ENCODE measurements around the gene TRIM28.
A peak's percentile ranks its signal among the peaks of the same experiment; 100 is the strongest.
"Not testable (repeated sequence)": the region's sequence is repeated elsewhere in the genome, so short reads cannot be mapped to it uniquely, and the experiment has no call there.

TRIM28 gene

GRCh38 chr19:58529405-58529804 is 14.5 kb upstream of the TRIM28 start:
- Mint-ChIP-seq H3K27ac (ENCODE audit: low read depth) (no peak overlapping the region), H3K27me3 (peaks cover 17% of the 10 kb centered on the region), H3K4me1 (no peaks in the 10 kb centered on the region), H3K9me3 (no peaks in the 10 kb centered on the region), H3K4me3 (no peak overlapping the region), H3K36me3 (ENCODE audit: insufficient read depth) (no peaks in the 10 kb centered on the region)
- ATAC-seq (replicated peaks; ENCODE audit: extremely low read depth, poor library complexity, severe bottlenecking) (no peak), DNase-seq (ENCODE audit: low spot score in 2 of 2) (no peak)

GRCh38 chr19:58531034-58531840 is 12.6 kb upstream of the TRIM28 start:
- ATAC-seq (replicated peaks; ENCODE audit: extremely low read depth, poor library complexity, severe bottlenecking): no peak
- Mint-ChIP-seq H3K27me3 (peaks cover 27% of the 10 kb centered on the region), H3K4me1 (no peaks in the 10 kb centered on the region), H3K27ac (ENCODE audit: low read depth) (no peak overlapping the region), H3K36me3 (ENCODE audit: insufficient read depth) (no peaks in the 10 kb centered on the region), H3K9me3 (no peaks in the 10 kb centered on the region), H3K4me3 (no peak overlapping the region)
- DNase-seq (ENCODE audit: low spot score in 2 of 2): no peak

GRCh38 chr19:58535857-58536256 is 8.0 kb upstream of the TRIM28 start:
- H3K36me3 Mint-ChIP-seq (ENCODE audit: insufficient read depth): peaks cover 2% of the 10 kb centered on the region
- H3K27me3 Mint-ChIP-seq: peaks cover 59% of the 10 kb centered on the region
- no peak overlapping the region for H3K4me3 Mint-ChIP-seq
- H3K4me1 Mint-ChIP-seq: peaks cover 5% of the 10 kb centered on the region
- DNase-seq (ENCODE audit: low spot score in 2 of 2) (no peak), ATAC-seq (replicated peaks; ENCODE audit: extremely low read depth, poor library complexity, severe bottlenecking) (no peak)
- H3K9me3 Mint-ChIP-seq: no peaks in the 10 kb centered on the region
- H3K27ac Mint-ChIP-seq (ENCODE audit: low read depth): no peak overlapping the region

GRCh38 chr19:58536852-58537798 is 6.7 kb upstream of the TRIM28 start:
- Mint-ChIP-seq H3K36me3 (ENCODE audit: insufficient read depth) (peaks cover 2% of the 10 kb centered on the region), H3K4me3 (no peak overlapping the region), H3K27ac (ENCODE audit: low read depth) (no peak overlapping the region), H3K4me1 (peaks cover 5% of the 10 kb centered on the region), H3K9me3 (no peaks in the 10 kb centered on the region), H3K27me3 (peaks cover 46% of the 10 kb centered on the region)
- DNase-seq (ENCODE audit: low spot score in 2 of 2): no peak
- ATAC-seq (replicated peaks; ENCODE audit: extremely low read depth, poor library complexity, severe bottlenecking): no peak

- no peak overlapping the region for H3K27ac Mint-ChIP-seq (ENCODE audit: low read depth)
- peaks cover 2% of the 10 kb centered on the region for H3K36me3 Mint-ChIP-seq (ENCODE audit: insufficient read depth)
- no peaks in the 10 kb centered on the region for H3K9me3 Mint-ChIP-seq
- DNase-seq (ENCODE audit: low spot score in 2 of 2) (no peak), ATAC-seq (replicated peaks; ENCODE audit: extremely low read depth, poor library complexity, severe bottlenecking) (peak; percentile 49)
- peaks cover 52% of the 10 kb centered on the region for H3K27me3 Mint-ChIP-seq
- H3K4me3 Mint-ChIP-seq: peak overlapping the region; percentile 65
- H3K4me1 Mint-ChIP-seq: peaks cover 7% of the 10 kb centered on the region
These were observed 5.4 kb upstream of the TRIM28 start for GRCh38 chr19:58538257-58539168.

GRCh38 chr19:58539169-58539559 is 4.7 kb upstream of the TRIM28 start:
- not testable (repeated sequence) for DNase-seq (ENCODE audit: low spot score in 2 of 2); H3K36me3 Mint-ChIP-seq (ENCODE audit: insufficient read depth); H3K9me3 Mint-ChIP-seq; H3K27ac Mint-ChIP-seq (ENCODE audit: low read depth); ATAC-seq (replicated peaks; ENCODE audit: extremely low read depth, poor library complexity, severe bottlenecking)
- Mint-ChIP-seq H3K4me3 (peak overlapping the region; percentile 65), H3K4me1 (peaks cover 13% of the 10 kb centered on the region), H3K27me3 (peaks cover 52% of the 10 kb centered on the region)

- peaks cover 27% of the 10 kb centered on the region for H3K27me3 Mint-ChIP-seq
- H3K4me1 Mint-ChIP-seq: peaks cover 38% of the 10 kb centered on the region
- ATAC-seq (replicated peaks; ENCODE audit: extremely low read depth, poor library complexity, severe bottlenecking); DNase-seq (ENCODE audit: low spot score in 2 of 2); H3K4me3 Mint-ChIP-seq; H3K9me3 Mint-ChIP-seq; H3K27ac Mint-ChIP-seq (ENCODE audit: low read depth): not testable (repeated sequence)
- peaks cover 29% of the 10 kb centered on the region for H3K36me3 Mint-ChIP-seq (ENCODE audit: insufficient read depth)
These were observed 1.1 kb upstream of the TRIM28 start for GRCh38 chr19:58542641-58543372.

- Mint-ChIP-seq H3K4me3 (peak overlapping the region; percentile 88), H3K27ac (ENCODE audit: low read depth) (peak overlapping the region; percentile 97), H3K9me3 (no peaks in the 10 kb centered on the region), H3K27me3 (peaks cover 10% of the 10 kb centered on the region), H3K36me3 (ENCODE audit: insufficient read depth) (peaks cover 41% of the 10 kb centered on the region), H3K4me1 (peaks cover 32% of the 10 kb centered on the region)
- peak in 1 of 2 donors; percentile 33 for DNase-seq (ENCODE audit: low spot score in 2 of 2)
- peak; percentile 38 for ATAC-seq (replicated peaks; ENCODE audit: extremely low read depth, poor library complexity, severe bottlenecking)
These were observed 874 bp downstream of the TRIM28 start for GRCh38 chr19:58544591-58545285.

GRCh38 chr19:58545286-58546018 is 1.6 kb downstream of the TRIM28 start:
- peaks cover 32% of the 10 kb centered on the region for H3K4me1 Mint-ChIP-seq
- ATAC-seq (replicated peaks; ENCODE audit: extremely low read depth, poor library complexity, severe bottlenecking) (no peak), DNase-seq (ENCODE audit: low spot score in 2 of 2) (no peak)
- H3K27ac Mint-ChIP-seq (ENCODE audit: low read depth): peak overlapping the region; percentile 81
- no peaks in the 10 kb centered on the region for H3K9me3 Mint-ChIP-seq
- peak overlapping the region; percentile 88 for H3K4me3 Mint-ChIP-seq
- H3K36me3 Mint-ChIP-seq (ENCODE audit: insufficient read depth): peaks cover 47% of the 10 kb centered on the region
- peaks cover 10% of the 10 kb centered on the region for H3K27me3 Mint-ChIP-seq

GRCh38 chr19:58546019-58546530 is 2.2 kb downstream of the TRIM28 start:
- DNase-seq (ENCODE audit: low spot score in 2 of 2) (no peak), ATAC-seq (replicated peaks; ENCODE audit: extremely low read depth, poor library complexity, severe bottlenecking) (no peak)
- no peaks in the 10 kb centered on the region for H3K9me3 Mint-ChIP-seq
- peak overlapping the region; percentile 88 for H3K4me3 Mint-ChIP-seq
- H3K27me3 Mint-ChIP-seq: peaks cover 10% of the 10 kb centered on the region
- H3K27ac Mint-ChIP-seq (ENCODE audit: low read depth): peak overlapping the region; percentile 81
- peaks cover 32% of the 10 kb centered on the region for H3K4me1 Mint-ChIP-seq
- H3K36me3 Mint-ChIP-seq (ENCODE audit: insufficient read depth): peaks cover 50% of the 10 kb centered on the region

Measured in central memory CD8-positive, alpha-beta T cell (primary cell).